OCI-LY1 (cell line): ENCODE results near the gene ABCF3.

Experiments
- EZH2 ChIP-seq: fragments of 200-600 bp; sonication (generic), shearing (Covaris generic); IDR thresholded peaks from 2 replicates; pipeline ENCODE4 v1.8.0; 2017; ENCODE audit warnings: borderline replicate concordance, mixed run types, mild to moderate bottlenecking, antibody characterized with exemption, low read length, moderate library complexity, mixed read lengths
- TF ChIP-seq, protein P1 (sequence below): fragments of 200-600 bp; sonication (generic), shearing (Covaris generic); IDR thresholded peaks from 2 replicates; pipeline ENCODE4 v1.5.1; 2017; ENCODE audit warnings: mild to moderate bottlenecking, antibody characterized with exemption, low read length, moderate library complexity, mixed read lengths

DNA sequence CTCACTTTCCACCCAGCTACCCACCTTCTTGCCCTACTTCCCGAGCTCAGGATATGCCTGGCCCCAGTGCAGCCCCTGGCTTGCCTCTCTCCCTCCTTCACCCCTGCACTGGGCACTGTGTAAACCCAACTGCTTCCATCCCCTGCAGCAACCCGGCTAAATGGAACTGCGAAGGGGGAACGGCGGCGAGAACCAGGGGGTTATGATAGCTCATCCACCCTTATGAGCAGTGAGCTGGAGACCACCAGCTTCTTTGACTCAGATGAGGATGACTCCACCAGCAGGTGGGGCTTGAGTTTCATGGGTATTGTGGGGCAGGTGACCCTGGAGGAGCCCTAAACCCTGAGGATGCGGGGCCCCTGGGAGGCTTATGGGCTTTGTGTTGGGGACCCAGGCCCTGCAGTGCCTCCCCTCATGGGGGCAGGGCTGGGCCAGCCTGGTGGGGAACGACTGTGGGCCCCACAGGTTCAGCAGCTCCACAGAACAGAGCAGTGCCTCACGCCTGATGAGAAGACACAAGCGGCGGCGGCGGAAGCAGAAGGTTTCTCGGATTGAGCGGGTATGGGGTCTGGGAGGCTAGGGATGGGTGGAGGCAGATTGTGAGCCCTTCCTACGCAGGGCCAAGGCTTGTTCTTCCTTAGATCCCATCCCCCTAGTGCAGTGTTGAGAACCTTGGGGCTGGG lies 21.2 kb upstream of the ABCF3 start:
- no peak for TF ChIP-seq EZH2
- TF ChIP-seq, protein P1, sequence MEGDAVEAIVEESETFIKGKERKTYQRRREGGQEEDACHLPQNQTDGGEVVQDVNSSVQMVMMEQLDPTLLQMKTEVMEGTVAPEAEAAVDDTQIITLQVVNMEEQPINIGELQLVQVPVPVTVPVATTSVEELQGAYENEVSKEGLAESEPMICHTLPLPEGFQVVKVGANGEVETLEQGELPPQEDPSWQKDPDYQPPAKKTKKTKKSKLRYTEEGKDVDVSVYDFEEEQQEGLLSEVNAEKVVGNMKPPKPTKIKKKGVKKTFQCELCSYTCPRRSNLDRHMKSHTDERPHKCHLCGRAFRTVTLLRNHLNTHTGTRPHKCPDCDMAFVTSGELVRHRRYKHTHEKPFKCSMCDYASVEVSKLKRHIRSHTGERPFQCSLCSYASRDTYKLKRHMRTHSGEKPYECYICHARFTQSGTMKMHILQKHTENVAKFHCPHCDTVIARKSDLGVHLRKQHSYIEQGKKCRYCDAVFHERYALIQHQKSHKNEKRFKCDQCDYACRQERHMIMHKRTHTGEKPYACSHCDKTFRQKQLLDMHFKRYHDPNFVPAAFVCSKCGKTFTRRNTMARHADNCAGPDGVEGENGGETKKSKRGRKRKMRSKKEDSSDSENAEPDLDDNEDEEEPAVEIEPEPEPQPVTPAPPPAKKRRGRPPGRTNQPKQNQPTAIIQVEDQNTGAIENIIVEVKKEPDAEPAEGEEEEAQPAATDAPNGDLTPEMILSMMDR = no peak
